Duodenal mucosa (tissue), 2 donors: ENCODE results near the gene SEC14L5.

Source experiments
- H3K27ac ChIP-seq: one replicate; pipeline ENCODE4 v1.7.0; 2013; ENCODE audit warnings: low read depth, low read length
- H3K27me3 ChIP-seq, 2 donors: one replicate each; pipeline ENCODE4 v1.7.0; 2013; ENCODE audit warnings: low read length in 2 of 2, control low read depth in 1 of 2; ENCODE audit not compliant: insufficient read depth in 2 of 2, control insufficient read depth in 1 of 2
- H3K36me3 ChIP-seq, 2 donors: one replicate each; pipeline ENCODE4 v1.7.0; 2013; ENCODE audit warnings: low read length in 2 of 2, control low read depth in 1 of 2; ENCODE audit not compliant: insufficient read depth in 2 of 2, control insufficient read depth in 1 of 2
- H3K4me1 ChIP-seq, 2 donors: one replicate each; pipeline ENCODE4 v1.7.0; 2013; ENCODE audit warnings: low read length in 2 of 2, control low read depth in 1 of 2; ENCODE audit not compliant: insufficient read depth in 2 of 2, control insufficient read depth in 1 of 2
- H3K4me3 ChIP-seq, 2 donors: one replicate each; pipeline ENCODE4 v1.7.0; 2013; ENCODE audit warnings: low read length in 2 of 2, low read depth in 1 of 2
- H3K9ac ChIP-seq, 2 donors: one replicate each; pipeline ENCODE4 v1.7.0; 2013; ENCODE audit warnings: low read length in 2 of 2, low read depth in 1 of 2
- H3K9me3 ChIP-seq, 2 donors: one replicate each; pipeline ENCODE4 v1.7.0; 2013; ENCODE audit warnings: low read length in 2 of 2, control low read depth in 1 of 2; ENCODE audit not compliant: control insufficient read depth in 1 of 2

SEC14L5 gene

DNA sequence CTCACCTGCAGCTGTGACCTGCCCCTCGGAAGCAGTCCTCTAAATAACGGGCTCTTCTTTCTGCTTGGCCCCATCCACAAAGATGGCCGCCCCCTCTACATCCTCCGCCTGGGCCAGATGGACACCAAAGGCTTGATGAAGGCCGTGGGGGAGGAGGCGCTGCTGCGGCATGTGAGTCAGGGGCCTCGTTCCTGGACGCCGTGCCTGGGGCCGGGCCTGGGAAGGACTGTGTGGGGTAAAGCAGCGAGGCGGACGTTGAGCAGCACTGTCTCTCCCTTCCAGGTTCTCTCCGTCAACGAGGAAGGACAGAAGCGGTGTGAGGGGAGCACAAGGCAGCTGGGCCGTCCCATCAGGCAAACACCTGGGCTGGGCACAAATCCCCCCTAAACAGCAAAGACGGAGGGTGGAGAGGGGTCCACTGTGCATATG, 42.5 kb downstream of the SEC14L5 start:
- Histone ChIP-seq H3K4me1 (no peaks in the 10 kb centered on the region), H3K9ac (no peak overlapping the region), H3K27ac (no peak overlapping the region), H3K36me3 (no peaks in the 10 kb centered on the region), H3K9me3 (no peaks in the 10 kb centered on the region), H3K4me3 (no peak overlapping the region), H3K27me3 (no peaks in the 10 kb centered on the region)

DNA sequence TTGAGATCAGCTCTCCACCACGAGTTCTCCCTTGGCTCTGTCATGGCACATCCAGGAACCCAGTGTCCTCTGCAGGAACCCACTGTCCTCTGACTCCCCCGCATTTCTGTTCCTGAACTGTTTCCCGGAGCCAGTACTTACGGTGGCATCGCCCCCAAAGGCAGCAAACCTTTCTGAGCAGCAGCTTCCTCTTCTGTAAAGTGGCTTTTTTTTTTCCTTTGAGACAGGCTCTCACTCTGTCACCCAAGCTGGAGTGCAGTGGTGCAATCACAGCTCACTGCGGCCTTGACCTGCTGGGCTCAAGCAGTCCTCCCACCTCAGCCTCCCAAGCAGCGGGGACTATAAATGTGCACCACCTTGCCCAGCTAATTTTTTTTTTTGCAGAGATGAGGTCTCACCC, 43.4 kb downstream of the SEC14L5 start:
- Histone ChIP-seq H3K9me3 (no peaks in the 10 kb centered on the region), H3K9ac (no peak overlapping the region), H3K4me3 (no peak overlapping the region), H3K36me3 (no peaks in the 10 kb centered on the region), H3K27ac (no peak overlapping the region), H3K27me3 (no peaks in the 10 kb centered on the region), H3K4me1 (no peaks in the 10 kb centered on the region)

DNA sequence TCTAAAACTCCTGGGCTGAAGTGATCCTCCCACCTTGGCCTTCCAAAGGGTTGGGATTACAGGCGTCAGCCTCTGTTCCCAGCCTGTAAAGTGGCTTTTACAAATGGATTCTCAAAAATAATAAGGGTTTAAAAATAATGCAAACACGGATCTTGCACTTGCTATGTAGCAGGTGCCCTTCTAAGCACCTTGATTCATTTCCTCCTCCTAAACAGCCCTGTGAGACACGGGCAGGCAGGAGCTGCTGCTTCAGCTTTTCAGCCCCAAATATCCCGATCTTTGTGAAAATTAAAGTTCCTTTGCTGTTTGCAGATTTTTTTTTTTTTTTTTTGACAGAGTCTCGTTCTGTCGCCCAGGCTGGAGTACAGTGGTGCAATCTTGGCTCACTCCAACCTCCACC, 43.9 kb downstream of the SEC14L5 start:
- Histone ChIP-seq H3K9me3 (no peaks in the 10 kb centered on the region), H3K9ac (no peak overlapping the region), H3K4me3 (no peak overlapping the region), H3K4me1 (no peaks in the 10 kb centered on the region), H3K27ac (no peak overlapping the region), H3K27me3 (no peaks in the 10 kb centered on the region), H3K36me3 (no peaks in the 10 kb centered on the region)

- Histone ChIP-seq H3K36me3 (no peaks in the 10 kb centered on the region), H3K9me3 (no peaks in the 10 kb centered on the region), H3K27me3 (no peaks in the 10 kb centered on the region), H3K9ac (no peak overlapping the region), H3K4me1 (no peaks in the 10 kb centered on the region), H3K4me3 (no peak overlapping the region), H3K27ac (no peak overlapping the region)
Observed at GRCh38 chr16:5002699-5003143, 44.6 kb downstream of the SEC14L5 start.

GRCh38 chr16:5003211-5003610, 45.1 kb downstream of the SEC14L5 start:
- no peak overlapping the region for H3K27ac ChIP-seq
- no peaks in the 10 kb centered on the region for H3K36me3 ChIP-seq

DNA sequence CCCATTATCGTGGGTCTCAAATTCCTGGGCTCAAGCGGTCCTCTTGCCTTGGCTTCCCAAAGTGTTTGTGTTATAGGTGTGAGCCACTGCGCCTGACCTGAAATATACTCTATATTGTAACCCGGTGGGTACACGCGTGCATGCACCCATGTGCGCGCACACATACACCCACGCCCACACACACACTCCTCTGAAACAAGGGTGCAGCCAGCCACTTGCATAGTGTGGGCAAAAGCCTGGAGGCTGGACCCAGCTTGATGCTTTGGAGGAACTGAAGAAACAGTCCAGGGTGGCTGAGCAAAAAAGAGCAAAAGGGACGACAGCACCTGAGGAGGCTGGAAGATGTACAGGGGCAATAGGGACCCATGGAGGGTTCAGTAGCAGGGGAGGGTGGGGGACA, 45.7 kb downstream of the SEC14L5 start:
- Histone ChIP-seq H3K4me3 (no peak overlapping the region), H3K4me1 (no peaks in the 10 kb centered on the region), H3K9me3 (no peaks in the 10 kb centered on the region), H3K27ac (no peak overlapping the region), H3K9ac (no peak overlapping the region), H3K27me3 (no peaks in the 10 kb centered on the region), H3K36me3 (no peaks in the 10 kb centered on the region)

More at GRCh38 chr16:5003211-5003610, 45.1 kb downstream of the SEC14L5 start:
- H3K27me3 ChIP-seq = no peaks in the 10 kb centered on the region
- H3K4me1 ChIP-seq = no peaks in the 10 kb centered on the region
- H3K9ac ChIP-seq = no peak overlapping the region
- H3K4me3 ChIP-seq = no peak overlapping the region
- H3K9me3 ChIP-seq = no peaks in the 10 kb centered on the region

GRCh38 chr16:5004311-5004710, 46.2 kb downstream of the SEC14L5 start:
- Histone ChIP-seq H3K4me1 (no peaks in the 10 kb centered on the region), H3K27me3 (no peaks in the 10 kb centered on the region), H3K9me3 (no peaks in the 10 kb centered on the region), H3K9ac (no peak overlapping the region), H3K36me3 (no peaks in the 10 kb centered on the region), H3K4me3 (no peak overlapping the region), H3K27ac (no peak overlapping the region)

GRCh38 chr16:5005916-5006315, 47.8 kb downstream of the SEC14L5 start:
- Histone ChIP-seq H3K9ac (no peak overlapping the region), H3K9me3 (no peaks in the 10 kb centered on the region), H3K4me1 (no peaks in the 10 kb centered on the region), H3K36me3 (no peaks in the 10 kb centered on the region), H3K27me3 (no peaks in the 10 kb centered on the region), H3K4me3 (no peak overlapping the region), H3K27ac (no peak overlapping the region)

GRCh38 chr16:5006348-5007193, 48.4 kb downstream of the SEC14L5 start:
- Histone ChIP-seq H3K9me3 (no peaks in the 10 kb centered on the region), H3K4me1 (no peaks in the 10 kb centered on the region), H3K4me3 (no peak overlapping the region), H3K27ac (no peak overlapping the region), H3K36me3 (no peaks in the 10 kb centered on the region), H3K27me3 (no peaks in the 10 kb centered on the region), H3K9ac (no peak overlapping the region)

- no peak overlapping the region for H3K4me3 ChIP-seq
- H3K9me3 ChIP-seq = no peaks in the 10 kb centered on the region
- no peaks in the 10 kb centered on the region for H3K36me3 ChIP-seq
- no peaks in the 10 kb centered on the region for H3K27me3 ChIP-seq
- no peak overlapping the region for H3K27ac ChIP-seq
- no peak overlapping the region for H3K9ac ChIP-seq
- H3K4me1 ChIP-seq = no peaks in the 10 kb centered on the region
Observed at GRCh38 chr16:5007256-5007655, 49.1 kb downstream of the SEC14L5 start.
